HEK293 (cell line): ENCODE results near the gene GGT5.
"Not testable (repeated sequence)": the region's sequence is repeated elsewhere in the genome, so short reads cannot be mapped to it uniquely, and the experiment has no call there.

Source experiments
- AEBP2 ChIP-seq: fragments of 450-650 bp; formaldehyde crosslinking; IDR thresholded peaks from 2 replicates; pipeline ENCODE4 v1.5.1; 2016; ENCODE audit warnings: missing biosample characterization, missing genetic modification characterization, borderline replicate concordance
- REST ChIP-seq: fragments of 450-650 bp; formaldehyde crosslinking; IDR thresholded peaks from 2 replicates; pipeline ENCODE4 v1.5.1; 2016; ENCODE audit warnings: missing biosample characterization, missing genetic modification characterization
- TCF7L2 ChIP-seq: IDR thresholded peaks from 2 replicates; pipeline ENCODE4 v1.6.1; 2011; ENCODE audit warnings: low read depth, mild to moderate bottlenecking, inconsistent platforms, low read length, moderate library complexity, borderline replicate concordance
- ZNF426 ChIP-seq: fragments of 450-650 bp; formaldehyde crosslinking; IDR thresholded peaks from 2 replicates; pipeline ENCODE4 v1.5.1; 2017; ENCODE audit warnings: missing biosample characterization, missing genetic modification characterization, mild to moderate bottlenecking, inconsistent platforms, moderate library complexity
- TF ChIP-seq, protein P1 (sequence below): fragments of 450-650 bp; formaldehyde crosslinking; IDR thresholded peaks from 2 replicates; pipeline ENCODE4 v1.5.1; 2016; ENCODE audit warnings: missing biosample characterization, missing genetic modification characterization

GRCh38 chr22:24274696-24275405, 30.0 kb upstream of the GGT5 start:
- TF ChIP-seq AEBP2; TCF7L2; REST (tag by site-specific recombination); ZNF426 (tag by site-specific recombination): not testable (repeated sequence)
- TF ChIP-seq, protein P1, sequence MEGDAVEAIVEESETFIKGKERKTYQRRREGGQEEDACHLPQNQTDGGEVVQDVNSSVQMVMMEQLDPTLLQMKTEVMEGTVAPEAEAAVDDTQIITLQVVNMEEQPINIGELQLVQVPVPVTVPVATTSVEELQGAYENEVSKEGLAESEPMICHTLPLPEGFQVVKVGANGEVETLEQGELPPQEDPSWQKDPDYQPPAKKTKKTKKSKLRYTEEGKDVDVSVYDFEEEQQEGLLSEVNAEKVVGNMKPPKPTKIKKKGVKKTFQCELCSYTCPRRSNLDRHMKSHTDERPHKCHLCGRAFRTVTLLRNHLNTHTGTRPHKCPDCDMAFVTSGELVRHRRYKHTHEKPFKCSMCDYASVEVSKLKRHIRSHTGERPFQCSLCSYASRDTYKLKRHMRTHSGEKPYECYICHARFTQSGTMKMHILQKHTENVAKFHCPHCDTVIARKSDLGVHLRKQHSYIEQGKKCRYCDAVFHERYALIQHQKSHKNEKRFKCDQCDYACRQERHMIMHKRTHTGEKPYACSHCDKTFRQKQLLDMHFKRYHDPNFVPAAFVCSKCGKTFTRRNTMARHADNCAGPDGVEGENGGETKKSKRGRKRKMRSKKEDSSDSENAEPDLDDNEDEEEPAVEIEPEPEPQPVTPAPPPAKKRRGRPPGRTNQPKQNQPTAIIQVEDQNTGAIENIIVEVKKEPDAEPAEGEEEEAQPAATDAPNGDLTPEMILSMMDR (tag by site-specific recombination) = not testable (repeated sequence)
